GM21619 (cell line): ENCODE measurements around the gene WNT4.

Experiments
- ATAC-seq: cut with Tn5 transposase; IDR thresholded peaks from one replicate; pipeline ENCODE4 v1.9.1; 2021; ENCODE audit not compliant: unreplicated experiment

WNT4 gene

DNA sequence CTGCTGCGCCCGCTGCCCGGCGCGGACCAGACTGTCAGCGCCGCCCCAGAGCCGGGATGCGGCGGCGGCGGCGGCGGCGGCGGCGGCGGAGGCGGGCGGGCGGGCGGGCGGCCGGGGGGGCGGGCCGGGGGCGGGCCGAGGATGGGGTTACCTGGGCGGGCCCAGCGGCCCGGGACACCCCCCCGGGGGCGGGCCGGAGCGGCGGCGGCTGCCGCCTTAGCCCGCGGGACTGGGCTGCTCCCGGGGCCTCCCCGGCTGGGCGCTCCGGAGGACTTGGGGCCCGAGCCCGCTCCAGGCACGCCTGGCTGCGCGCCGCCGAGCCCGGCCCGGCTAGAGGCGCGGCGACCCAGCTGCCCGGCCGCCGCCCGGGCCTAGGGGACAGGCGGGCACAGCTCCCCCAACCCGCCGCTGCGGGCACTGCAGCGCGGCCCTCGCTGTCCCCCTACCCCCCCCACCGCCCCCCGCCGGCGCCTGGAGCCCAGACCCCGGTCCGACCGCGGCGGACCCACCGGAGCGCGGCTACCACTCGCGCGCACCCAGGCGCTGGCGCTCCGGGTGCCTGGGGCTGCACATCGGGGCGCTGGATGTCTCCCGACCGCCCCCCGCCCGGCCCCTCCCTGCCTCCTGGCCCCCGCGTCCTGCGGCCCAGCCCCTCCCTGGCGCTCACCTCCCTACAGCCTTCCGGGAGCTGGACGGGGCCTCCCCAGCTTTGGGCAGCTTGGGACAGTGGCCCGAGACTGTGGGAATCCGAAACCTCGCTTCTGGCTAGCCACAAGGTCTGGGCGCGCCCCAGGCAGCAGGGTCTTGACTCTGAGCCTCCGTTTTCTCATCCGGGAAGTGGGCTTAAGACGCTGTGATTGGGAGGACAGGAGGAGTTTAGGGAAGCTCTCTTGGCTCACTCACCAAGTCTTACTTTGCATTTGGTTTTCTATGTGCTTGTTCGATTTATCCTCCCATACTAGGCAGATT, at the start of gene WNT4:
Gene WNT4, minus strand, starts transcription at position 33 of the 969 bp plus-strand sequence. CDS start 175 bp downstream, outside the sequence.
- ATAC-seq = no peak

DNA sequence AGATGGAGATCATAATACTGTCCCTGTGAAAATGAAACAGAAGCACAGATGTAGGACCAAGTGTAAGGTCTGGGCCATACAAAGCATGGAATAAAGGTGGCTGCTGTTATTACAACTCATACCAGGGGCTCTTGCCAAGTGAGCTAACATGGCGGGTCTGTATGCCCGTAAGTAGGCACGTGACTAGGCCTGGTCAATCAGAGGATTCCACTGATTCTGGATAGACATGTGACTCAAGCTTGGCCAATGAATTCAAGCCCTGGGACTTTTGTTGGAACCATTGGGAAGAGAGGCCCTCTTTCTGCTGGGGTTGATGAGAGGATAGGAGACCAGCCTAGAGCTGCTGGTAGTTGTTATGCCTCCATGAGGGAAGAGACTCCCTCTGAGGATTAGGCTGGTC, 47.8 kb upstream of the WNT4 start:
- ATAC-seq = no peak

DNA sequence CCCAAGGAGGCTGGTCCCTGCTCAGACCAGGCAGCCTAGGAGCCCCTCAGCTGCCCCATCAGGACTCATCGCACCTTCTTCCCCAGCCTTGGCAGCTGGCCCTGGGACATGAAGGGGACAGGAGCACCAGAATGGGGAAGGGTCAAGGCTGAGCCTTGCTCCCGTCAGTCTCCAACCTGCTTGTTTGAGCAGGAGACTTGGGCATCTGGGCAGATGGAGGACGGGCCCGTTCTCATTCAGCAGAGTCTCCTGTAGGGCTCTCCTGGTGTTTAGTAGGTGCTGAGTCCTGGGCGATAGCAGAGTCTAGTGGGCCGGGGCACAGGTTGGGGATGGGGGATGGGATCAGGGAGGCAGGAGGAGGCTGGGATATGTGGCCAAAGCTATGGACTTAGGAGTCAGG, 47.4 kb upstream of the WNT4 start:
- no peak for ATAC-seq

DNA sequence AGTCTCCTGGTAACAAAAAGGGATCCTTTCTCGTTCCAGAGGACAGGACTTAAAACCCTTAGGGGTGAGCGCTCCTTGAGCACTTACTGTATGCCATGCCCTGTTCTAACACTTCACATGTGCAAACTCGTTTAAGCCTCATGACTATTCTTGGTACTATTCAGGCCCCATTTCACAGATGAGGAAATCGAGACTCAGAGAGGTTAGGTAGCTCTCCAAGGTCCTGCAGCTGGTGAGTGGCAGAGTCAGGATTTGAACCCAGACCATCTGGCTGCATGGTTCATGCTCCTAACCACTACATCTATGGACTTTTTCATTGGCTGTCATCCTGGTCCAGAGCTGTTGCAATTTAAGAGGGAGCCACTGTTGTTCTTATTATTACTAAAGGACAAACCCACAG, 46.7 kb upstream of the WNT4 start:
- no peak for ATAC-seq

DNA sequence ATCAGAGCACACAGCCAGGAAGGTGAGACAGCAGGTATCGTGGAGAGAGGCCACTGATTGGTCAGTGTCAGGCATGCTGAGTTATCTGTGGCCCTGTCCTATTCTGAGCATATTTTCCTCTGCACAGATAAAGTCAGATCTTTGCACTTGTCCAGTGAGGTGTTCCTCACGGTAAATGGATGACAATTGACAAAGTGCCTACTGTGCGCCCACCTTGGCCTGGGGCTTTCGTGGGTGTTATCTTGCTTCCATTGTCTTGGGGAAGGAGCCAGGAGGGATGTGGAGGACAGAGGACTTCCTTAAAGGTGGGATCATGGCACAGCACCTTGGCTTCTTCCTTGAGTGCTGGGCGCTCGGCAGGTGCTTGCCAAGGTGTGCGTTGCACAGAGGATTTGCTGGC, 46.0 kb upstream of the WNT4 start:
- ATAC-seq = no peak

DNA sequence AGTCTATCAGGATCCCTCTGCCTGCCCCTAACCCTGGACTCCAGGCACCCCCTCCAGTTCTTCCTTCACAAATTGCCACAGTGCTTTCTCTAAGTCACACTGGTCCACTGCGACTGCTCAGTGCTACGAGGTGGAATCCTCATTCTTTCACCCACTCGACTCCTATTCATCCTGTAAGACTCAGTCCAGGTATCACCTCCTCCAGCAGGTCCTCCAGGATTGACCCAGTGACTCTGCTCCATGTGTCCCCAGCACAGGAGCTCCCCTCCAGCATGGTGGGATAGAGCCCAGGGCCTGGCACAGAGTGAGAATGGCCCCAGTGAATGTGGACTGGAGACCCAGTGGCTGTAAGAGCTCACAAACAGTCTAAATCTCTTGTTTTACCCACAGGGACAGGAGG, 45.5 kb upstream of the WNT4 start:
- no peak for ATAC-seq

DNA sequence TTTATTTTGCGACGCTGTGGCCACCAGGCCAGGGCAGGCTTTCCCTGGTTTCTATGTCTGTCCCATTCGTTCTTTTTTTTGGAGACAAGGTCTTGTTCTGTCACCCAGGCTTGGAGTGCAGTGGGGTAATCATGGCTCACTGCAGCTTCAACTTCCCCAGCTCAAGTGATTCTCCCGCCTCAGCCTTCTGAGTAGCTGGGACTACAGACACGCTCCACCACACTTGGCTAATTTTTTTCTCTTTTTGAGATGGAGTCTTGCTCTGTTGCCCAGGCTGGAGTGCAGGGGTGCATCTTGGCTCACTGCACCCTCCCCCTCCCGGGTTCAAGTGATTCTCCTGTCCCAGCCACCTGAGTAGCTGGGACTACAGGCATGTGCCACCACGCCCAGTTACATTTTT, 43.4 kb upstream of the WNT4 start:
- ATAC-seq = no peak

DNA sequence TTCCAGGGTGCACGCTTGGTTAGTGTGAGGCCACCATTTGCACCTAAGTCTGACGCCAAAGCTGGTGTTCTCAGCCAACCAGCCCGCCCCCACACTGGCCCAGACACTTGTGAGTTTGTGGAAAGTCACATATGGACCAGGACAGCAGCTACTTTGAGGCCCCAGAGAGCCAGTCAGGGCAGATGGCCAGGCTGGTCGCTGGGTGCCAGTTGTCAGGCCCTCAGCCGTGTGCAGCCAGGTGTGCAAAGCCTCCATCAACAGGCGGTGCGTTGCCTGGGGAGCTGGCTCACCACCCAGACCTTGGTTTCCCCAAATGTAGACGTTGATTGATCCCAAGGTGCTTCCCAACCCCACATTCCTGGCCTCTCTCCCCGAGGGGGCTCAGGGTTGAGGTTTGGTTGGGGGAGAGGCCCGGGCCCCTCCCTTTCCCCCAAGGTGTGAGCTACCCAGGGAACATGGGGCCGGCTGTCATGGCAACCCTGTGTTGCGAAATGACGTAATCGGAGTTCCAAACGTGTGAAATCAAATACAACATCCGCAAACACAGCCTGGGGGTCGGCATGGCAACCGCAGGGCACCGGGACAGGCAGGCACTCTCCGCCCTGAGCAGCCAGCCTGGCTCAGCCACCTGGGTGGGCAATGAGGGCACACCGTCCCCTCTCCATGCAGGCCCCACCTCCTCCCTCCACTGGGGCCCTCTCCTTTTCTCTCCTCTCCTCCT, 42.2 kb upstream of the WNT4 start:
- no peak for ATAC-seq

DNA sequence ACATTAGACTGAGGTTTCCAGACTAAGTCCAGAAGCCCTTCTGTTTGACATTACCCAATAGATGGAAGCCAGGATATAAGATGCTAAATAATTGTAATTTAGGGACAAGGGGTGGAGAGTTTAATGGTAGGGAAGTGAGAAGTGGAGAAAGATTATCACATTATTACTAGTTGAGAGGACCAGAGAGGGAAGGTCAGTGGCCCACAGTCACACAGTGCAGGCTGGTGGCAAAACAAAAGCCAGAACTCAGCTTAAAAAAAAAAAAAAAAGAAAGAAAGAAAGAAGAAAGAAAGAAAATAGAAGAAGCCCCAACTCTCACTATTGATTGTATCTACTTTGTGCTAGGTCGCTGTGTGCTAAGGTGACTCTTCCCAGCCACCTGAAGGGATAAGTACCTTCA, 41.6 kb upstream of the WNT4 start:
- no peak for ATAC-seq

DNA sequence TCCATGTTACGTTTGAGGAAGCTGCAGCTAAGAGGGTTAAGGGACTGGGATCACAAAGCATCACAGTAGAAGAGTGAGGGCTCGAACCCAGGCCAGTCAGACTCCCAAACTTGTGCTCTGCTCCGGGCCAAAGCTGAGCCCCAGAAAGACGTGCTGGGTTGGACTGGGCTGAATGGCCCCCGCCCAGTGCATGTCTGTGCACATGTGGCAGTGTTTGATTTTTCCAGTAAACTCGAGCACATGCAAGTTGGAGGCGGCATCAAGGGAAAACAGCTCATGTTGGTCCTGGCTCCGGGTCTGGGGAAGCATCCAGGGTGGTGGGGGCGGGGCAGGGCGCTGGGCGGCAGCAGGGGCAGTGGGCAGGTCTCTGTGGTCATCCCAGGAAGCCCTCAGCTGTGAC, 39.8 kb upstream of the WNT4 start:
- no peak for ATAC-seq

DNA sequence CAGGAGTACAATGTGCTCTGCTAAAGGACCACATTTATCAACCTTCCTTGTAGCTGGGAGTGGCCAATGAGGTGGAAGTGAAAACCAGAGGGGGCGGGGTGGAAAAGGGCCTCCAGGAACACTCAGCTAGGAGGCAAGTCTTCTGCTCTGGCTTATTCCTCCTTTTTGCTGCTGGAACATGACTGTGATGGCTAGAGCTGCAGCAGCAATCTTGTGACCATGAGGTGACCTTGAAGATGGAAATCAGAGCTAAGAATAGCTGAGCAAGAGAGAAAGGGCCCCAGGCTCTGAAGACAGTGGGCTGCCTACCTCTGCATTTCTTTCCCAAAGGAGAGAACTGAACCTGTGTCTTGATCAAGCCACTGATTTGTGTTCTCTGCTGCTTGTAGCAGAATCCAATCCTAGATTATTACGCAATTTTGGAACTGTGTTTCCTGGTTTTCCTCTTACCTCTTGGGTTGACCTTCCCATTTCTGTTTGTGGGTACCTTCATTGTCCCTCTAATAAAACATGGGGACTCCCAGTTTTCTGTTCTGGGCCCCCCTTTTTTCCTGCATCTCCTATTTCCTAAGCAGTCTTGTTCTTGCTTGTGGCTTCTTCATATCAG, 36.4 kb upstream of the WNT4 start:
- no peak for ATAC-seq

DNA sequence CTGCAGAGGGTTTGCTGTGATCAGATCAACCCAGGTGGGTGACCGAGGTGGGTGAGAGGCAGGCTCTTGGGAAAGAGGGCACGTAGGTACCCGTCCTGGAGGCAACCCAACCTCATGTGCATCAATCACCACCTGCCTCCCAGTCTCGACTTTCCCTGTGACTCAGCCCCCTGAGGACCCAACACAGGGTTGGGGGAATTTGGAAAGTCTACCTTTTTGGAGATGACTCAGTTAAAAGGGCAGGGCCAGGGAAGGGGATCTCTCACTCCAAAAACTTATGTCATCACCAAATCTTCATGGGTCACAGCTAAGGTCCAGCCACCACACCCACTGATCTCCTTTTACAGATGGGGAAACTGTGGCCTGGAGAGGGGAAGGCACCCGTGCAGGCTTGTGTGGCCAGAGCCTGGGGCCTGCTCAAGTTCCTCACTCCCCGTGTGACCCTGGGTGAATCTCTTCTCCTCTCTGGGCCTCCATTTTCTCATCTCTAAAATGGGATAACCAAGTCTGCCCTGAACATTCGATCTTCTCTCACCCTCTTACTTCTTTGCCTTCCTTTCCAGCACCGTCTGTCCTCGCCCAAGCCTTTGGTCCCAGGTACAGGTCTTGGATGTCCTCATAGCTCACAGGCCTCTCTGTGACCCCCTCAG, 34.6 kb upstream of the WNT4 start:
- peak; percentile 61 for ATAC-seq

DNA sequence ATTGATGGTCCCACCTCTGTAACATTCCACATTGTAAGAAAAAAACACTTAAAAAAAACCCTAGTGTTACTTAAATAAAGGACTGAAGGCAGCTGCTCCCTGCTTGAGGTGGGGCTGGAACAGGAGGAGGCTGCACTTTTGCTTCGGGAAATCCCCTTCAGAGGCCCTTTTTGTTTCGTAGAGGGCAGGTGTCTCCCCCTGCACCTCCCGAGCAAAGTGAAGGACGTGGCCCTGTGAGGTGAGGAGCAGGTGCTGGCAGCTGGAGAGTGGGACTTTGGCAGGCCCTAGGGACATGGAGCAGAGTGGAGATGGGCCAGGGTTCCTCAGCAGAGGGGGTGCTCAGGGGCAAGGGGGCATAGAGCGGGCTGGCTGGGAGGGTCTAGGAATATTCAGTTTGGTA, 33.4 kb upstream of the WNT4 start:
- peak; percentile 64 for ATAC-seq

DNA sequence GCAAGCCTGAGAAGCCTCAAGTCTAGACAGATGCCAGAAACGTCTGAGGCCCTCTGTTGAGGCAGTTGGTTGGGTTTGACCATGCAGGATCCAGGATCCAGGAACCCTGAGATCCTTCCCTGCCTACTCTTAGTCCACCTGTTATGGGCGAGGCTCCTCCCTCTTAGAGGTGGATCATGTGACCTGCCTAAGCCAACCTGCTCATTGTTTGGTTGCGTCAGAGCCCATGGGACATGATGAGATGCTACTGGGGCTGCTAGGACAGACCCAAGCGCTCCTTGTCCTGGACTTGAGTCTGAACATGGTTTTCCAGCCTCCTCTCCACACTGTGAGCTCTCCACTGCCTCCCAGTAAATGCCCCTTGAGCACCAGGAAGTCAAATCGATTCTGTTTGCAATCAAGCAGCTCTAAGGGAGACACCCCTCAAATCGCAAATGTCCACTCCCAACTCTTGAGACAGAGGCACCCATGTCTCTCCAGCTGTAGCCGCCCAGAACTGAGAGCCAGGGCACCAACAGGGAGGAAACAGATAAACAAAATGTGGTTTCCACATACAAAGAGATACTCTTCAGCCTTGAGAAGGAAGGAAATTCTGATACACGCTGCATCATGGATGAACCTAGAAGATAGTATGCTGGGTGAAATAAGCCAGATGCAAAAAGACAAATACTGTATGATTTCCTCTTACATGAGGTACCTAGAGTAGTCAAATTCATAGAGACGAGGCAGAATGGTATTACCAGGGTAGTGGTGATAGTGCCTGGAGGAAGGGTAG, 31.7 kb upstream of the WNT4 start:
- ATAC-seq = no peak

DNA sequence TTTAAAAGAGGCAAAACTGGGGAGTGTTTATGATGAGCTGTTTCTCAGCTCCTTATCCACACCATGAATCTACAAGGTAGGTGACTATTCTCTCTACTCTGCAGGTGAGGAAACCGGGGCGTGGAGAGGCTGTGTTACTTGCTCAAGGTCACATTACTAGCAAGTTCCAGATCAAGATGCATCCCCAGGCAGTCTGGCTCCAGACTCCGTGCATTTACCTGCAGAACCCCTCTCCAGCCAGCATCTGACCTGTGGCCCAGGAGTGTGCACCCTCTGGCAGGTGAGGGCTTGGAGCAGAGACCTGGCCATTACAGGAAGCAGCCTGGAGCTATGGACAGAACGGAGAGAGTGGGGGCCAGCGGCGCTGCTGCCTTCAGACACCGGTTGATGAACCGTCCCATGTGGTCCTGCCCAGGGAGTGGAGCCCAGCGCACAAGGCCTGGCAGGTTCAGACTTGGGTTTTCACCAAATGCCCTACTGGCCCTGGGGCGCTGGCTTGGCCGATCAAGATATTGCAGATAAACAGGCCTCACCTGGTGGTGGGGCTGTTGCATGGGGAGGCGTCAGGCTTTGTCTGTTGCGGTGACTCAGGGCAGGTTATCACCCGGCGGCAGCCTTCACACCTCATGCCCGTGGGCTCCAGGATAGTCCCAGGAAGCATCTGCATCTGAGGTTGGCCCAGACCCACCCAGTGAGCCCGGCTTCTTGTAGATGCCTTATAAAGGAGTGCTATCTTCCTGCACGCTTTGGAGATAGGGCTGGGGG, 29.2 kb upstream of the WNT4 start:
- ATAC-seq = no peak

DNA sequence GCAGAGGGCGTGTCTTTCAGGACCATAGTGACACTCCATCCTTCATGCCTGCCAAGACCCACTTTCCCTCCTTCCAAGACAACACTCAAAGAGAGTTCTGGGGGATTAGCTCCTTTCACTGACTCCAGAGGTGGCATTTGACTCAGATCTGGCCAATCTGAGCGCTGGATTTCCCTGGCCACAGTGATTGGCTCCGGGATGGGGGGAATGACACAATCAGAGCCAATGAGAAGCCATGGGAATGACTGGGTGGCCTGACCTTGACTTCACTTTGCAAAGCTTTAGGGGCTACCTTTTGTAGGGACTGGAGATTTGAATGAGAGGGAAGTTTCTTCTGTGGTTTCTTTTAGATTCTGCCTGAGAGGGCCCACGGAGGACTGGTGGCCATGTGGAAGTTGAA, 26.9 kb upstream of the WNT4 start:
- no peak for ATAC-seq

DNA sequence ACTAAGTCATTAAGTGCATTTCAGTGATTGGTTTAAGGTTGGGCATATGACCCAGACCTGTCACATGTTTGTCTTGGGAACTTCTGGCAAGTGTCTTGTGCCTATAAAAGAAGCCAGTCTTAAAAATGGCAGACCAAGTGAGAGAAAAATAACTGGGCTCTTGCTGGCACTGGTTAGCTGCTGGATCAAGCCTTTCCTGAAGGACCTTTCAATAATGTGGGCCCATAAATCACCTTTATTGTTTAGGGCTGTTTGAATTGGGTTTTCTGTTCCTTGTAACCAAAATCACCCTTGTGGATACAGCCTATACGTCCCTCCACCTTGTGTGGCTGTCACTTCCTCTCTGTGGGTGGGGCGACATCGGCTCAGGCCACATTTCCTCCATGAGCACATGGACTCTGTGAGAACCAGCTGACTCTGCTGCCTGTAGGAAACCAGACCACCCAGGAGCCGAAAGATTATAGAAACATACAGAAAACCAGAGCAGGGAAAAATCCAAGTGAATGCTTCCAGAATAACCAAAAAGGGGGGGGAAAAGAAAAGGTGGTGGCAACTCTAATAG, 25.6 kb upstream of the WNT4 start:
- ATAC-seq = no peak

DNA sequence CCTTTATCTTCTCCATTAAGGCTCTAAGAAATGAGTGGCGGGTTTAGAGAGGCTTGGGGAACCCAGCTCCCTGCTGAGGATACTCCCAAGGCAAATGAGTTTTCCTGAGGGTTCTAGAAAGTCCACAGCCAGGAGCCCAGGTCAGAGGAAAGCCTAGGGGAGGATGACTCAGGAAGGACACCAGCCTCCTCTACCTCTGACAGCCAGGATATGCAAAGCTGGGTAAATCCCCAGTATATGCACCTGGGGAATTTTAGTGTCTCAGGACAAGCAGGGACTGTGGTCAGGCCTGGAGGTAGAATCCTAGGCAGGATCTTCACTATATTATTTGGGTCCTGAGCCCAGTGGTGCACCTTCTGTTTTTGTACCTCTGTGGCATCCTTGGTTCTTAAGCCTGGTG, 23.5 kb upstream of the WNT4 start:
- no peak for ATAC-seq
